ENCODE results near the gene GSE1. TPM values are rescaled to one million over a fixed set of nuclear protein-coding genes. Genes with fewer than 3 reads are reported as not detected.

Gene GSE1
- total RNA-seq: 10.2 and 13.3 TPM in 2 replicates

GRCh38 chr16:85612801-85613603 is at the start of gene GSE1:
Gene GSE1, plus strand, starts transcription at chr16:85613322. Its CDS starts 70 bp downstream, at chr16:85613392.

GRCh38 chr16:85688586-85689284 is 75.6 kb downstream of the GSE1 start, which contains the start of gene GINS2:
Gene GINS2, minus strand, starts transcription at chr16:85688954. Its CDS starts 56 bp downstream, at chr16:85688898.

Other genes starting within 250 kb of the GSE1 start
- gene GINS2, start 75.6 kb downstream of the GSE1 start, total RNA-seq: 20.5 and 23.2 TPM in 2 replicates
- 69.0 and 83.4 TPM in 2 replicates for gene C16orf74, start 137.8 kb downstream of the GSE1 start, total RNA-seq
- 62.0 and 66.9 TPM in 2 replicates for gene EMC8, start 186.2 kb downstream of the GSE1 start, total RNA-seq
- 768 and 815 TPM in 2 replicates for gene COX4I1, start 186.4 kb downstream of the GSE1 start, total RNA-seq